Middle frontal gyrus (tissue), 1 donor: ENCODE results near the gene DIRAS1.

Experiments used
- DNase-seq: peaks from one replicate; pipeline ENCODE4 v3.0.0-alpha.2; 2015; ENCODE audit warnings: low spot score; ENCODE audit errors: extremely low spot score

DIRAS1 gene

DNA sequence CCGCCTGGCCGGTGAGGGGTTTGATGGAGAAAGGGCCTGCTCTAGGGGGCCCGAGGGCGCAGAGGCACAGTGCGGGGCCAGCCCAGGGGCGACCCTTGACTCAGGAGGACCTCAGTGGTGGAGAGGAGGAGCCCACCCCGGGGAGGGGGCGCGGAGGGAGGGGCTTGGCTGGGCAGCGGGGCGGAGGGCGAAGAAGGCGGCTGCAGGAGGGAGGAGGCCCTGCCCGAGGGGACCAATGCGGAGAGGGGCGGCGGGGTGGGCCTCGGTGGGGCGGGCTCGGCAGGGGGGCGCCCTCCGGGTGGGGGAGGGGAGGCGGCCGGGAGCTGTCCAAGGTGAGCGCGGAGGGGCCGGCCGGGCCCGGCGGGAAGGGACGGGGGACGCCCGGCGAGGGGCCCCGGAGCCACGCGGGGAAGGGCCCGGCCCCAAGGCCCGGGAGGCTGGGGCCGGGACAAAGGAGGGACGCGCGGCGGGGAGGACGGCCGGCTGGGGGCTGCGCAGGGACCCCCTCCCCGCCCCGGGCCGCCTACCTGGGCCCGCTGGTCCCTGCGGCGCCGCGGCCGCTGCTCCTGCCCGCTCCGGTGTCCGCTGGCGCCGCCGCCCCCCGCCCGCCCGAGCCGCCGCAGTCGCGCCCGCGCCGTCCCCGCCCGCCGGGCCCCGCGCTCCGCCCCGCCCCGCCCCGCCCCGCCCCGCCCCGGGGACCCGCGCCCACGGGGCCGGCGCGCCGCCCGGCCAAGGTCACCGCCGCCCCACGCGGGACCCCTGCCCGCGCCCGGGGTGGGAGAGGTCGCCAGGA lies at the start of gene DIRAS1:
TSS of gene DIRAS1 (minus strand) at position 596 of the 793 bp plus-strand sequence. CDS start 3,566 bp downstream, outside the sequence.
- DNase-seq: no peak

GRCh38 chr19:2770055-2771013 lies 49.2 kb upstream of the DIRAS1 start:
- no peak for DNase-seq

DNA sequence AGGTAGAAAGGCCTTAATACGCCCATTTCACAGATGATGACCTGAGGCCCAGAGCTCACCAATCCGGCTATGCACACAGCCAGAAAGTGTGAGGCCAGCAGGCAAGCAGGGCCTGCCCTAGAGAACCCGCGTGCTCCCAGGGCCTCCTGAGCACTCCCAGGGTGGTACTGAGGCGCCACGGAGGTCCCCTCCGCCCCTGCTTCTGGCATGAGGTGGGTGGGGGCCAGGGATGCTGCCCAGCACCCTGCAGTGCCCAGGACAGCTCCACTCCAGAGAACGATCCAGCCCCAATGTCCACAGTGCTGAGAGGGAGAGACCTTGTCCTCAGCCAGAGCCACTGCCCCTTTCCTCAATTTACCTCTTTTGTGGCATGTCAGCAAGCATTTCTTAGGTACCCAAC lies 48.0 kb upstream of the DIRAS1 start:
- DNase-seq: no peak

DNA sequence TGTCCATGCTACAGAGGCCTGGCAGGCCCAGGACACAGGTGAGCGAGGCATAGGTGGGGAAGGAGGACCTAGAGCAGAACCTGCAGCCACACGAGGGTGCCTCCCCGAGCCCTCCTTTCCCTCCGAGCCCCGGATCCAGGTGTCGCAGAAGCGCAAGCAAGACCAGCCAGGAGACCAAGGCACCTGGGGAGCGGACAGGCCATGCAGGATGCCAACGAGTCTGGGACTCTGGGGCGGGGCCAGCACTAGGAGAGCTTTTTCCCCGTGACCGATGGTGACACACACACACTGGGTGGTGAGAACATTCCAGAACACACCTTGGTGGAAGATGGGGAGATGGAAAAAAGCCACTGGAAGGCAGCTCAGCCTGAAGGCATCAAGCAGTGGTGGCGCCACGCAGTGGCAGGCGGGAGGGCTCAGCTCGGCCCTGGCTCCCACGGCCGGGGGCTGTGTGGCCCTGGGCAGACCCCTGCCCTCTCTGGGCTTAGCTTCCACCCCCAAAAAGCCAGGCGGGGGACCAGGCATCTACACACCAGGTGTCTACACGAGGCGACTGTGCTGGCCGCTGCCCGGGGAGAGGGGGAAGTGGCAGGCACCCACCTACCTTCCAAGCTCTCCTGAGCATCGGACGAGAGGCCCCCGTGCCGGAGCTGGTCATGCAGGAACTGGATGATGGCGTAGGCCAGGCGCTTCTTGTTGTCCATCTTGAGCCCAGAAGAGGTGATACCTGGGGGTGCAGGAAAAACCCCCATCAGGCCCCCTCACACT lies 47.4 kb upstream of the DIRAS1 start:
- DNase-seq: no peak

DNA sequence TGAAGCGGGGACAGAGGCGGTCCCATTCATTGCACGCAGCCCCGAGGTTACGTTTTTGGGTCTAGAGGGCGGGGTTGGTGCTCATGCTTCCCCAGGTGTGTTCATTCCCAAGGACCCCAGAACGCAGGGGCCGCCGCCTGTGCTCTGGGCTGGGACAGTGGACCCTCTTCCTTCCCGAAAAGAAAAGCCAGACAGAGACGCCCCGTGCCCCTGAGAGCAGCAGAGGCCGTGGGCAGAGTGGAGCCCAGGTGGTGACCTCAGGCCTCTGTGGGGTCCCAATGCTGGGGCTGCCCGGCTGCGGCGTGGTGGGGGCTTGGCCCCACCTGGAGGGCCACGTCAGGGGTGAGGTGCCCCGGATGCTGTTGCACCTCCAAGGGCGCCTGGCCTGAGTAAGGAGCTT lies 46.5 kb upstream of the DIRAS1 start:
- DNase-seq: no peak

GRCh38 chr19:2766594-2767372 lies 45.6 kb upstream of the DIRAS1 start:
- no peak for DNase-seq

DNA sequence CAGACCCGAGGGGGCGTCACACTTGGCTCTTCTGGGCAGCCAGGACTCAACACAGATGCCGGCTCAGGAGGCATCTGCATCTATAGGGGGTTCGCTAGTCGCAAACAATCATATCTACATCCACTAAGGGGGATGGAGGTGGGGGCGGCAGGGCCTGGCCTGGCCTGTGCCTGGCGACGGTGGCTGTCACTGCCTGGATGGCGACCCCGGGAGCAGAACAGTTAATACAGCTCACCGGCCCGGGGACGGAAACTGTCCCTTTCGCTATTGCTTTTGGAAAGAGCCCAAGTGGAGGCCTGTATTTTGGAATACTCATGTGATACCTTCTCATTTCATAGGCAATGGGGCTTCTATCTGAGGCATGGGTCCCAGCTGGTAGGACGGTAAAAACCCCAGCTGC lies 44.2 kb upstream of the DIRAS1 start:
- DNase-seq: no peak

GRCh38 chr19:2764945-2765344 lies 43.8 kb upstream of the DIRAS1 start:
- DNase-seq: no peak

- DNase-seq: no peak
These were observed 42.5 kb upstream of the DIRAS1 start for GRCh38 chr19:2763687-2764086.

DNA sequence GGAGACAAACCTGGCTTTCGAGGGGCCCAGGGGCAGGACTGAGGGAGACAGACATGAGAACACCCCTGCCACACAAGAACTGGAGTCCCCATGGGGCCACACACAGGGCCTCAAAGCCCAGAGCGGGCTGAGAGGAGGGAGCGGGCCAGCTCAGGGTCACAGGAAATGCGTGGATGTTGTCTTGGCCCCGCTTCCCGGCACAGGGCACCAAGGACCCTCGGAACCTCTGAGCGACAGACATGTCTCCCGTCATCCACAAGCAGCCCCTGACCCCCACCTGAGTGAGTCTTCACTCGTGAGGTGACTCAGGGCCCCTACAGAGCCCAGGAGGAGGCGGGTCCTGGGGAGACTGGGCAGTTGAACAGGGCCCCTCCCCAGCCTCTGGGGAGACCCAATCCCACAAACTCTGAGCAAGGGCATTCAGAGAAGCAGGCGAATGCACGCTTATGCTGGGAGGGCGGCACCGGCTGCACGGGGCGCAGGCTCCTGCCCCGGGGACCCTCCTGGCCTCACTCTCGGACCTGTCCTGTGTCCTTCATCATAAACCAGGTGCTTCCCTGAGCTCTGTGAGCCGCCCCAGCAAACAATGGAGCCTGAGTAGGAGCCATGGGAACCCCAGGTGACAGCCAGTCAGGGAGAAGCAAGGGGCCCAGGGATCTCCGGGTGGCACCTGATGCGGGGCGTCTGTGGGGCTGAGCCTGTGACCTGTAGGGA lies 41.8 kb upstream of the DIRAS1 start:
- DNase-seq: no peak

DNA sequence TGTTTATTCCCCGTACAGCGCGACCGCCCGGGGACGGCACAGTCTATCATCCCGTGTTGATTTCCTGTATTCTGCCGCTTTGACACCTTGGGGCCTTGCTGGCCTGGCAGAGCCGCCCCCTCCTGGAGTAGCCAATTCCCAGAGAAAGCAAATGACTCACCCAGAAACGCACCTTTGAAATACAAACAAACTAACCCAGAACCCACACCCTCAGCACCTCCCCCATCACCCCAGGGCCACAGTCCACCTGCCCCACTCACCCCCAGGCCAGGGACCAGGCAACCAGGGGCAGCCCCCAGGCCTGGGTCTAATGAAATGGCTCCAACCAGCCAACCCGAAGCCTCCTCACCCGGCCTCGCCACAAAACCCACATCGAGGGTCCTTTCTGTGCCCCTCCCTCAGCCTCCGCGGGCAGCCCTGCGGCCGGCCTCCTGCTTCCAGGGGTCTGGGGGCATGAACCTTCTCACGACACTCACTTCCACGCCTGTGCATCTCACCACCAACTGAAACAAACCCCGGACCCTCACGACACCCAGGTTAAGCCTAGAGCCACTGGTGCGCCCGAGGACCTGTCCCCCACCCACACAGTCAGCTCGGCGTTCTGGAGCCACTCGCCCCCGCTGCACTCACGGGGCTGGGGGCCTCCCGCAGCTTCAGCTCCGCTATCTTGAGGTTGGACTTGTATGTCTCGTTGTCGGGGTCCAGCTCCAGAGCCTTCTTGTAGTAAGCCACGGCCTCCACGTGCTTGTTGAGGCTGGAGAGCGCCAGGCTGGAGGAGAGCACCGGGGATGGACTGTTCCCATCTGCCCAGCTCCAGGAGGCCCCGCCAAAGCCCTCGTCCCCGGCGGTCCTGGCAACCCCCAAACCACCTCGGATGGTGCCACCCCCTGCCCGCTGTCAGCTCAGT lies 41.0 kb upstream of the DIRAS1 start:
- DNase-seq: no peak

DNA sequence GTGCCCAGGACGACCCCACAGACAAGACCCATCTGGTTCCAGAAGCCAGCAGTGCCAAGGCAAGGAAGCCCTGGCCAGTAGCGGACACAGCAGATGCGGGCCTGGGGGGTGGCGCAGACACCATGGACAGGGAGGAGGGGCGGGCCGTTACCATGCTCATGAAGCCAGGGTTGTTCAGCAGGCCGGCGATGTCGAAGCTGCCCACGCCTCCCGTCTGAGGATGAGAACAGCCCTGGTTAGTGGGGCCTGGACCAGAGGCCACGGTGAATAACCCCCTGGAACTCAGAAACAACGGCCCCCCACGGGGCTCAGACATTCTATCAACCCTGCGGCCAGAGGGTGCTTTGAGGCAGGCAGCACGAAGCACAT lies 40.1 kb upstream of the DIRAS1 start:
- DNase-seq: no peak

- DNase-seq: no peak
These were observed 38.8 kb upstream of the DIRAS1 start for GRCh38 chr19:2759965-2760364.

GRCh38 chr19:2759362-2759761 lies 38.2 kb upstream of the DIRAS1 start:
- no peak for DNase-seq

DNA sequence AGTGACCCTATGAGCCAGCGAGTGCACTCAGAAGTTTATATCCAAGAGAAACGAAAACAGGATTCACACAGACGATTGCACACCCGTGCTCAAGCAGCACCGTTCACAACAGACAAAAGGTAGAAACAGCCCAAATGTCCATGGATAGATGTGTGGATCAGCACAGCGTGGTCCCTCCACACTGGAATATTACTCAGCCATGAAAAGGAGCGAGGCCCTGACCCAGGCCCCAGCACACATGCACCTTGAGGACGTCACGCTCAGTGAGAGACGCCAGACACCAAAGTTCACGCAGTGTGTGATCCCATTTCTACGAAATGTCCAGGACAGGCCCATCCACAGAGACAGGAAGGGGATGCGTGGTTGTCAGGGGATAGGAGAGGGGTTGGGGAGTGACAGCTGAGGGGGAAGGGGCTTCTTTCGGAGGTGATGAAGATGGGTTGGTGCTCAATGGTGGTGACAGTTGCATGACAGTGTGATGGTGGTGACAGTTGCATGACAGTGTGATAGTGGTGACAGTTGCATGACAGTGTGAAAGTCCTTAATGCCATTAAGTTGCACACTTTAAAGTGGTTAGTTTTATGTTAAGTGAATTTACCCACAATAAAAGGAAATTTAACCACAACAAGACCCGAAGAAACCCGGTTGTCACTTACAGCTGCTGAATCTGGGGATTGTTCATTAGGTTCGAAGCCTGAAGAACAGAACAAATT lies 37.6 kb upstream of the DIRAS1 start:
- no peak for DNase-seq

DNA sequence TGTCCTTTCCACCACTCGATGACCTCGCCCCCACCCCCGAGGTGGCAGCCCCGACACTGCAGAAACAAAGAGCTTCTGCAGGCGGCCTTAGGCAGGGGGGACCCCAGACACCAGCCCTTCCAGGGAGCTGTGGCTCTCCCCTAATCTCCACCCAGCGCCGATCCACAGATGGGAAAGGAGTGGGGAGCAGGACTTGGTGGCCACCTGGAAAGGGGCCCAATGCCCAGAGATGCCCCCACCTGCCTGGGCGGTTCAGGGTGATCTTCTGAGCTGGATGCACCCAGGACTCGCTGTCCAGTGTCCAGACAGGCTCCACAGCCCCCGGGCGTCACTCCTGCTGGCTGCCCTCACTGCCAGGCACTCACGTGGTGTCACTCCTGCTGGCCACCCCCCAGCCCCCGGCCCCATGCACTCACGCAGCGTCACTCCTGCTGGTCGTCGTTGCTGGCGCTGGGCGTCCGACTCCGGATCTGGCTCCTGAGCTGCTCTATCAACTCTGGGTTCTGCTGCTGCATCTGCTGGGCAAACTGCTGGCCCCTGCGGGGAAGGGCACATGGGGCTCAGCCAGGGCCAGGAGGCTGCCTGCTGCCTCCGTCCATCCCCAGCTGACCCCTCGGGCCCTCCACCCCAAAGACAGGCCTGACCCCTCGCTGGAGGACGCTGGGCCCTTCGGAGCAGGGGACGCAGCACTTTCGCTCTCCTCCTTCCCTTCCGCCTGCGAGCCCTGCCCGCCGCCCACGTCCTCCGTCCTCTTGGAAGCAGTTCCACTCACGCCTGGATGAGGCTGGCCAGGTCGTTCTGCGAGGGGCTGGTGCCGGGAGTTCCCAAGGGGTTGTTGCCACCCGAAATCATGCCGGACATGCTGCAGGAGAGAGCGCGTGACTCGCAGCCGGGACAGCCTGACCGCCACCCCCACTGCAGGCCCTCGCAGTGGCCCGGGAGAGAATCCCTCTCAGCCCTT lies 36.0 kb upstream of the DIRAS1 start:
- DNase-seq: no peak

- no peak for DNase-seq
These were observed 35.3 kb upstream of the DIRAS1 start for GRCh38 chr19:2756477-2756876.
